Stimulated activated CD4-positive, alpha-beta T cell treated with anti-CD3 and anti-CD28 coated beads, TNF-alpha, amount 100 ng/mL, for 4 hours (primary cell): ENCODE data around the gene ANKRD65.

Experiments used
- DNase-seq, 3 experiments: peaks; one replicate each; pipeline ENCODE4 v3.0.0-alpha.2; 2020; ENCODE audit warnings: low read depth in 3 of 3

ANKRD65 gene

DNA sequence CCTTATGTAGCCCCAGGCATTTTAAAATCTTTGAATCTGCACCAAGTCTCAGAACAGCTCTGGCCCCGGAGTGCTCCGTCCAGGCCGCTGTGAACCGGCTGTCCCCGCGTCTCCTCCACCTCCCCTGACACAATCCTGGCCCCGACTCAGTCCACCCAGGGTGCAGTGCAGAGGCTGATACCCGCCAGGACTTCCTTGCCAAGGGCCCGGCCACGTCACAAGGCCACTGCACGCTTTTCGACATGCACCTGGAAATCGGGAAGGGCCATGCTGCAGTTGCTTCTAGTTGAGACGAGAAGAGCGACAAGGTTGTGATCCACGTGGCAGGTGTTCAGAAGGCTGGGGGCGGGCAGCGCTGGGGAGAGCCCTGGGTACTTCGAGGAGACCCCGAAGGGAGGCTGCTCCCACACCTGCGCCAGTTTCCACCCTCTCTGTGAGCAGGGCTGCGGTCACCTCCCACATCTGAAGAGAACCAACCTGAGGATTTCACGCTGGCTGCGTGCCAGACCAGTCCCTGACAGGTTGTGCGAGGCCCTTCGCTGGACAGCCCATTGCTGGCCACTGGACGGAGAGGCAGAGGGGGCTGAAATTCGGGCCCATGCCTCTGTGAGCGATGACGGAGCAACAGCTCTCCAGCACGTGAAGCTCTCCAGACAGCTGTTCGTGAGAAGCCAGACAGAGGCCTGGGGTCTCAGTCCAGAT lies 21.1 kb upstream of the ANKRD65 start:
- no peak for DNase-seq

DNA sequence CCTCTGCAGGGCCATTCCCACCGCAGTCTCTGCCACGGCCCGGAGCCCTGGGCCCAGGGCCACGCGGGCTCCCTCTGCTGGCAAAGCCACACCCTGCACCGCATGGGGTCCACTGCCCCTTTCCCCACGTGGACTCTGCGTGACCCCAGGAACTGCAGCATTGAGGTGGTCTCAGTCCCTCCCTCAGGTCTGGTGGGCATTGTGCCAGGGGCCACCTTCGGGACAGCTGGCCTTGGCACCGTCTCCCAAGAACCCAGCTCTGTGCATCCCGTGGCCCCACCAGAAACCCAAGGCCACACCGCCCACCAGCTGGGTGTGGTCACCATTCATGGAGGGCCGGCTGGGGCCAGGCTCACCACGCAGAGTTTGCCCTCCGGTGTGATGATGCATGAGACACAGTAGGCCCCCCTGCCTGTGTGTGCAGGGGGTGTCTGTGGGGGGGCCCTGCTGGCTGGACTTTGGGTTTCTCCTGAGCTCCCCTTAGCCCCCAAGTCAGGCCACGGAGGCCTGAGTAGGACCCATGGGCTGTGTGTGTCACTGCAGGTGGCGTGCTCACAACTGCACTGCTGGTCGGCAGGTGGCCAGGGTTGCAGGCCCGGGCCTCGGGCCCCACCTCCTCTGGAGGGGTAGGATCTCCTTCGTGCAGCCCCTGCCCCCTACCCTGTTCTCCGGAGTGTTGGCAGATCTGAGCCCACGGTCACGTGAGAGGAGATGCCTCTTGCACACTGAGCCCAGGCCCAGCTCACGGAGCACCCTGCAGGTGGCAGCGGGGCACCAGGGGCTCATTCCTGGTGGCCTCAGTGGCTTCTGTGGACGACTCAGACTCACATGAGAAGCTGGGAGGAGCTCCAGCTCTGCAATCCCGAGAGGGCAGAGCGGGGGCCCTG lies 20.2 kb upstream of the ANKRD65 start:
- DNase-seq: peak; percentile 25 to 37 (median 37)

DNA sequence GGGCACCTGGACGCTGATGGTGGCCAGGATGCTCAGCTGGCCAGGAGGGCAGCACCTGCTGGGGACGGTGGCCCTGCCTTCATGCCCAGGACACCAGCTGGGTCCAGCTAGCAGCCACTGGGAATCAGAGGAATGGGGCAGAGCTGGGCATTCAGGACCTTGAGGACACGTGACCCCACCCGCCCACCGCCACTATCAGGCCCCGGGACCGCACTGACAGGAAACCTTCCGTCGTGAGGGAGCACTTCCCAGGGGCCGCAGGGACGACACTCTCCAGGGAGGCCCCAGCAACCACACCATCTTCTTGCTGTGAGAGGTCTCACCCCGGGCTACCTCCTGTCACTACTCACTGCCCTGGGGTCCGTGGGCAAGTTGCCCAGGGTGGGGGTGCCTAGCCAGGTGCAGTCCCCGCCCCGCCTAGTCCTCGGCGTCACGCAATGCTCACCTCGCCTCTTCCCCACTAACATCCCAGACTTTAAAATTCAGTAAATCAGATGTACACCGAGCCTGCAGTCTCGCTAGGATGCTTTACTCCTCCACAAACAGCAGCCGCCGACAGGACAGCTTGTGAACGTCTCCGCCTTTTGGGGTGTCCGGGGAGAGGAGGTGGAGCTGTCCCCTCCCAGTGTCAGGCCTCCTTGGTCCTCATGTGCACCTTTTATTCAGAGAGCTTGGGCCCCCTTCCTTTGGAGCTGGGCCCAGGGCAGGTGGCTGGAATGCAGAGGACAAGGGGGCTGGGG lies 19.4 kb upstream of the ANKRD65 start:
- no peak for DNase-seq

DNA sequence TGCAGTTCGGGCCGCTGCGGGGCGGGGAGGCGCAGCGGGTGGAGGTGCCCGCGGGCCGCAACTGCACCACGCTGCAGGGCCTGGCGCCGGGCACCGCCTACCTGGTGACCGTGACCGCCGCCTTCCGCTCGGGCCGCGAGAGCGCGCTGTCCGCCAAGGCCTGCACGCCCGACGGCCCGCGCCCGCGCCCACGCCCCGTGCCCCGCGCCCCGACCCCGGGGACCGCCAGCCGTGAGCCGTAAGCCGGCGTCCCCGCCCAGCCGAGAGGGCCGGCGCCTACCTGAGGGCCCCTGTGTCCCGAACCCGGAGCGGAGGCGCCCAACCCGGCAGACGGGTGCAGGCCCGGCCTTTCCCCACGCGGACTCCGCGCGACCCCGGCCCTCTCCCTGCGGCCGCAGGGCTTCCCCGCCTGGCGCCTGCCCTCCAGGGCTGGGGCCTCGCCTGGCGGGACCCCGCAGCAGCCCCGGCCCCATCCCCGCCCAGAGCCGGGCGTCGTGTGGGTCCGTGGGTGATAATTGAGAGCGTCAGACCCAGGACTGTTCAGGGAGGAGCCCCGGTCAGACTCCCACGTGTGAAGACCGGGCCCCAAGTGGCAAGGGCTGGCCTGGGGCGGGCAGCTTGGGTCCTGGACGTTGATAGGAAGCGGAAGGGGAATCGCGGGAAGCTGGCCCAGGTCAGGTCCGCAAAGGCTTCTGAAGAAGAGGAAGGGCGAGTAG lies 18.6 kb upstream of the ANKRD65 start:
- DNase-seq: no peak

DNA sequence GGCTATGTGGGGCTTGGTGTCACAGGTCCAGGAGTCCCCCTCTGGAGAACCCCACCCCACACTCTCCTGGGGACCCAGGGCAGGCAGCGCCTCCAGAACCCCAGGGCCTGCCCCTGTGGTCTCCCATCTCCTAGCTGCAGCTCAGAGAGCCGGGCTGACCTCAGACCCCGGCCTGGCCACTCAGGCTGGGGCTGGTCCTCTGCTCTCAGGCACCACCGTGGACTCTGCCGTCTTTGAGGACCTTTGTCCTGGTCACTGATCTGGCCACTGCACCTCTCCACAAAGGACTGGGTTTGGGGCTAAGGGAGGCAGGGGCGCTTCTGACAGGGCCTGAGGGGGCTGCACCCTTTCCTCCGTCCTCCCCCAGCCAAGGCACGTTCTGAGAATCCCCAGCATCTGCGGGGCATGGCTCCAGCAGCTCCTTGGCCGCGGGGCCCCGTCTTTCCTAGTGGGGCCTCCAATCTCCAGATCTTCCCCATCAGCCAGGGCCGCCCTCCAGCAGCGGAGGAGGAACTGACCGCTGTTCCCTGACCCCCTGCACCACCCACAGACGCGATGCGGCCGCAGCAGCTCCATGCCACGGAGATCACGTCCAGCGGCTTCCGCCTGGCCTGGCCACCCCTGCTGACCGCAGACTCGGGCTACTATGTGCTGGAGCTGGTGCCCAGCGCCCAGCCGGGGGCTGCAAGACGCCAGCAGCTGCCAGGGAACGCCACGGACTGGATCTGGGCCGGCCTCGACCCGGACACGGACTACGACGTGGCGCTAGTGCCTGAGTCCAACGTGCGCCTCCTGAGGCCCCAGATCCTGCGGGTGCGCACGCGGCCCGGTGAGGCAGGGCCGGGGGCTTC lies 17.7 kb upstream of the ANKRD65 start:
- DNase-seq: no peak

DNA sequence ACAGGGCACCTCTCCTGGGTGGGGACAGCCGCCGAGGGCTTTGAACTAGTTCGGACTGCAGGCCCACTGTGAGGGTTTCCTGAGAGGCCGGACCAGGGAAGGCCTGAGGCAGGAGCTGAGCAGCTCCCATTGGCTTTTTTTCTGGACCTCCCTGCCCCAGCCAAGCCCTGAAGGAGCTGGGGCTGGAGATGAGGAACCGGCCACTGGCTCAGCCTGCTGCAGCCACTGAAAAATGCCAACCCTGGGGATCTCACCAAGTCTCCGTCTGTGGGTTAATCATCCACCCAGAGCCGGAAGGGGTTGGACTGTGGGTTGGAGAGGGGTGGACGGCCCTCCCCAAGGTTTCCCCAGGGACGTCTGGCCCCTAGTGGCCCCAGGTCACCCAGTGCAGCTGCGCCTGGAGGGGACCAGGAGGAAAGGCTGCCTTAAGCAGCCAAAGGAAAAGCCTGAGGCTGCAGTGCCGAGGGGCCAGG lies 16.9 kb upstream of the ANKRD65 start:
- DNase-seq: no peak

DNA sequence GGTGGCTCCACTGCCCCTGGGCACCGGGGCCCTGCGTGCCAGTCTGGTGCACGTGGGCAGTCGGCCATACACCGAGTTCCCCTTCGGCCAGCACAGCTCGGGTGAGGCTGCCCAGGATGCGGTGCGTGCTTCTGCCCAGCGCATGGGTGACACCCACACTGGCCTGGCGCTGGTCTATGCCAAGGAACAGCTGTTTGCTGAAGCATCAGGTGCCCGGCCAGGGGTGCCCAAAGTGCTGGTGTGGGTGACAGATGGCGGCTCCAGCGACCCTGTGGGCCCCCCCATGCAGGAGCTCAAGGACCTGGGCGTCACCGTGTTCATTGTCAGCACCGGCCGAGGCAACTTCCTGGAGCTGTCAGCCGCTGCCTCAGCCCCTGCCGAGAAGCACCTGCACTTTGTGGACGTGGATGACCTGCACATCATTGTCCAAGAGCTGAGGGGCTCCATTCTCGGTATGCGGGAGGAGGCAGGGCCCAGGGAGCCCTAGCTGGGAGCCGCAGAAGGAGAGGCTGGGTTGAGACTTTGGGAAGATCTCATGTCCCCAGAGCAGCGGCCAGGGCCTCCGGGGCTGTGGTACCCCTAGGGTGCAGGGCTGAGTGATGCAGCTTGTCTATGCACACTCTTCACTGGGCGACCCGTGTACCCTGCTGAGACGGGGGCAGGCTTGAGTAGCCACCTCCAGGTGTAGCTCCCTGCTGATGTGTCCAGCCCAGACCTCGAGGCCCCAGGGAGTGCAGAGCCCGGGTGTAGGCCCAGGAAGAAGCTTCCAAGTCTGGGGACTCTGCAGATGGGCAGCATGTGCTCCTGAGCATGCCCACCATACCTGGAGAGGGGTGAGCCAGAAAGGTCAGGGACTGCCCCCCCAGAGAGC lies 16.2 kb upstream of the ANKRD65 start:
- no peak for DNase-seq

DNA sequence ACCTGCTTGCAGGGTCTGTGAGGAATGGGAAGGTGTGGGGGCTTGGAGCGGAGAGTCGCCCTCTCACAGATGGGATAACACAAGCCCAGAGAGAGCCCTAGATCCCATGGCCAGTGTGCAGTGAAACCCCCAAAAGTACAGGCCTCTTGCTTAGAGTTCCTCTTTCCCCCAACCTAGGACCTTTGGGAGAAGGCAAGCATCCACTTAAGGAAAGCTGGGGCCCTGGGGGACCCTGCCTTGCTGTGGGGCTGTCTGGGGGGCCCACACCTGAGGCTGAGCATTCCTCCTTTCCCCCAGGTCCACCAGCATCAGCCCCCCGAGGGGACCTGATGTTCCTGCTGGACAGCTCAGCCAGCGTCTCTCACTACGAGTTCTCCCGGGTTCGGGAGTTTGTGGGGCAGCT lies 15.6 kb upstream of the ANKRD65 start:
- DNase-seq: no peak

DNA sequence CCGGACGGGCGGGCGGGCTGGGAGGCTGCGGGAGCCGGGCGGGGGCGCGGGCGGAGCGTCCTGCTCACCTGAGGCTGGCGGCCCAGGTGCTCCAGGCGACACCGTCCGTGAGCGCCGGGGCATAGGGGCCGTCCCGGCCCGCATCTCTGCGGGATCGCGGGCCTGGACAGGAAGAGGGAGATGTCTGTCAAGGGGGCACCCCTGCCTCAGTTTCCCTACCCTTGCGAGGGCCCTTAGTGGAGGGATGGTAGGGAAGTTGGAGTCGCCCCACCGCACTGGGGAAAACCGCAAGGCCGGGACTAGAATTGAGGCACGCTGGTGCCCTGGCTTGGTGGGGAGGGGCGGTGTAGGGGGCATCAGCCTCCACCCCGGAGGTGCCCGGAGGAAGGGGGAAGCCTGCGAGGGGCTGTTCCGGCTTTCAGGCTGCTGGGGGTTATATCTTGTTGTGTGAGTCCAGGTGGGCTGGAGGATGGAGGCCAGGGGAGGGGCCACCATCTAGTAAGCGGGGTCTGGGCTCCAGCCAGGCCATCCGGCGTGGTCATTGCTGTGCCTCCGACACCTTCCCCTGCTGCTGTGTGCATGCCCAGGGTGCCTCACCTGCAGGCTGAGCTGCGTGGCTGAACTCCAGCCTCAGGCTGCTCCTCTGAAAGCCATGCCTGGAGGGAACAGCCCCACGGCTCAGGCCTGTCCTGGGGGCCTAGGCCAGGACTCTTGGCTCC lies 15.0 kb upstream of the ANKRD65 start:
- DNase-seq: no peak

DNA sequence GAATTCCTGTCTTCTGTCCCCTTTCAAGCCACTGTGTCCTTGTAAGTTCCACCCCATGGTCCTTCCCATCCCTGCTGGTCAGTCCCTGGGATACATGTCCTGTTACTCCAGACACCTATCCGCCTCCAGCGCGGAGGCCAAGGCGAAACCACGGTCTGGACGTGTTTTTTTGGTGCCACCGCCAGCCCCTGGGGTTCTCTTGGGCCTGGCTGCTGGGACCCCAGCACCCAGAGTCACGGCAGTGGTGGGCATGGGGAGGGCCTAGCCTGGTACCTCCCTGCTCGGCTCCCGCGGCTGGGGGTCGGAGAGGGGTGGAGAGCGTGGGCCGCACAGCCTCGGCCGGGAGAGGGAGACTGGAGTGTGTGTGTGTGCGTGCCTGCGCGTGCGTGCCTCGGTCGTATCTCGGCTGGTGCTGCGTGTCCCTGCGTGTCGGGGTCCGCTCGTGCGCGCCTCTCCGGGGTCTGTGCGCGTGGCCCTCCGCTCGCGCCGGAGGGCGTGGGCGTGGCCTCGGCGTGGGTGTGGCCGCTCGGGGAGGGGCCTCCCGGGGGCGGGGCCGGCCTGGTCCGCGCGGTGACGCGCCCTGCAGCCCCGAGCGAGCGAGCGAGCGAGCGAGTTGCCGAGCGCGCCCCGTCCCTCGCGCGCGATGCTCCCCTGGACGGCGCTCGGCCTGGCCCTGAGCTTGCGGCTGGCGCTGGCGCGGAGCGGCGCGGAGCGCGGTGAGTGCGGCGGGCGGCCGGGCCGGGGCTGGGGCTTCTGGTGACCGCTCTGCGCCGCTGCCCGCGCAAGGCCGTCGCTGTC lies 14.2 kb upstream of the ANKRD65 start, which contains the start of gene VWA1:
Gene VWA1 (plus strand): TSS at position 585 of the 798 bp plus-strand sequence. CDS start 59 bp downstream, at position 644.
- peak; percentile 30 to 56 (median 43) for DNase-seq

DNA sequence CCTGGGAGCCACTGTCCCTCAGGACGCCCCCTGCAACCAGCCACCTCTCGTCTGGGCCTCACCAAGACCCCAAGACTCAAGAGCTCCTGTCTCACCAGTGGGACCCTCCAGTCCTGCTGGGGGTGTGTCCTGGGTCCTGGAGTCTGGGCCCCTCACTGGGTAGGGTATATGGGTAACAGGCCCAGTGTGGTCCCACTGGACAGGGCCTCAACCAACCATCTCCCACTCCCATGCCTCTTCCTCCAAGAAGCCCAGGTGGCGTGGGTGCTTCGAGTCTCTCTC lies 13.7 kb upstream of the ANKRD65 start:
- no peak for DNase-seq

DNA sequence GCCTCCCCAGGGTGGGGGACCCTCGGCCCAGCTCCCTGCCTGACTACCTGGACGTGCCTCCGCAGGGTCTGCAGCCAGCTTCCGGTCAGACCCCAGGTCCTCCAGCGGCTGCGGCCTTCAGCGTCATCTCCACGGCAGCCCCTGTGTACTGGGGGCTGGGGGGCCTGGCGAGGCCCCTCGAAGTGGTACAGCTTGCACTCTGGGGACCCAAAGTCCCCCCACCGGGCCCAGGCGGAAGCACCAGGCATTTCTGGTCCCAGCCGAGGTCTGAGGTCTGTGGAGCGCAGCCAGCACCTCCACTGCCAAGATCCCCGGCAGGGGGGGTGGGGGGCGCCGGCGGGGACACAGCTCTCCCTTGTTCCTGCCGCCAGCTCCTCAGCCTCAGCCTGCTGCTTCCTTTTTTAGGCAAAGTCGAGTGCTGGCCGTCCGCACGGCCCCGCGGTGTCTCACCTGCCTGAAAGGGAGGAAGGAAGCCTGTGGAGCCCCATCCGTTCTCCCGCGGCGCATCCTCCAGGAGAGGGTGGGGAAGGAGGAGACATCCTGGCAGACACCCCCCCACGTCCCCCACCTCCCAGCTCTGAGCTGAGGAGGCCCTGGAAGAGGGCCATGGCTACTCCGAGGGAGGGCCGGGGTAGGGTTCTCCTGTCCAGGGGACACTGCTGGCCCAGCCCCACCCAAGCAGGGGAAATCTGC lies 13.2 kb upstream of the ANKRD65 start:
- DNase-seq: no peak

DNA sequence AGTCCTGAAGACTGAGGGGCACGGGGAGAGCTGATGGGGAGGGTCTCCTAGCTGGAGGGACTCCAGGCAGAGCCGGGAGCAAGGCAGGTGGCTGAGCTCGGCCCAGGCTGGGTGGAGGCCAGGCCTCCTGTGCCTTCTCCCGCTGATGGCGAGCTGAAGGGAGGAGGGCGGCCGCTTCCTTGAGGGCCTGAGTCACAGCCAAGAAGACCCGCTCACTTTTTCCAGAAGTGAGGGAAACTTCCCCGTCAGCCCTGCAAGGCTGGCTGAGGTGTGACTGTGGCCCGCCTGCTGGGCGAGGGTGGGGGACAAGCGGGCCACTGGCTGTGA lies 12.7 kb upstream of the ANKRD65 start:
- peak; percentile 23 to 32 (median 24) for DNase-seq

DNA sequence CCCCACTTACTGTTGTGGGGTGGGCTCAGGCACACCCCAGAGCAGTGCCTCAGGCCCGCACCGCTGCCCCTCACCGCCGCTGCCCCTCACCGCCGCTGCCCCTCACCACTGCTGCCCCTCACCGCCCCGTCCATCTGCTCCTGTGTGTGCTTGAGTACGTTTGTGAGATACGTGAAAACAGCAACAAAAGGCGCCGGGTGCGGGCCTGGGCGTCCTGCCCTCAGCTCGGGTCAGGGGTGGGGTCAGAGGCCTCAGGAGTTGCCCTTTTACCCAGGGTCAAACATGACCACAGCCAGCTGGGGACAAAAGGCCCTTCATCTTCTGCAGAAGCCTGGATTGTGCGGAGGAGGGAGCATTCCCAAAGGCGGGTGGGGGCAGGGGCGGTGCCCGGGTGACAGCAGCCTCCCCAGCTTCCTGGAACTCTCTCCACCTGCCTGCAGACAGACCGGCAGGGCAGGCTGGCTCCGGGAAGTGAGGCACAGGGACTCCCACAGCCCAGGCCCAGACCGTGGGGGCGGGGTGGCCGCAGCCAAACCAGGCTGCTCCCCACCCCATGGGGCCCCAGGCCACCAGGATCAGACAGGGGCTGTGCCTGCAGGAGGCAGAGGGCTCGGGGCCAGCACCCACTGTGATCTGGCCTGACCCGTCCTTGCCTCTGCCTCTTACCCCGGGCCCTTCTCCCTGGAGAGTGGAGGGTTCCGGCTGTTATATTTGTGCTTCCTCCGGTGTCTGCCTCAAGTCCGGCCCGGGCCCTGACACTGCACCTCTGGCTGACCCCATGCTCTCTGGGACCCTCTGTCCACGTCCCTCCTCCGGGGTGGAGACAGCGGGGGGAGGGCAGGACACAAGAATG lies 12.1 kb upstream of the ANKRD65 start:
- no peak for DNase-seq

DNA sequence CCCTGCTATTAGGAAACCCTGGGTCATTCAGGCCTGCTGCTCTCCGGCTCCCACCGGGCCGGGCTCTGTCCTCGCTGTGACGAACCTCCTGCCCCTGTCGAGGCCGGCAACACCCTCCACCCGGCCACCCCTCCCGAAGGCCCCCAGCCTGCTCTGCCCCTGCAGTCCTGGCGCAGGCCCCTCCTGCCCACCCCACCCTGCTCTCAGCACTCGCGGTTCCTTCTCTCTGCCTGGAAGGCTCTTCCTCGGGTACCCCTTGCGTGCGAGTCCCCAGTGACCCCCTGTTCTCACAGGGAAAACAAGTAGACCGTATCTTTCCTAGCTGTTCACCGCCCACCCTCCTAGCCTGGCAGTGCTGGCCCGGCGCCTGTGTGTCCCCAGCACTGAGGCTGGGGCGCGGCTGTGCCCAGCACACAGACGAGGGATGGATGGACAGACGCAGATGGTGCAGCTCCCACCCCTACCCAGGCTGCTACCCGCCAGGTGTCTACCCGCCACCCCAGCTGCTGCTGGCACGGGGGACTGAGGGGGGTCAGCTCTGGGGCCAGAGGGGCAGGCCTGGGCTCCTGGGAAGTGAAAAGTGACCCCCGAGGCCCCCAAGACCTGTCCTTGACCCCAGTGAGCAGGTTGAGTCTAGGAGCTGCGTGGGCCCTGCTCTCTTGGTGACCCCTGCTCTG lies 11.3 kb upstream of the ANKRD65 start:
- DNase-seq: no peak

DNA sequence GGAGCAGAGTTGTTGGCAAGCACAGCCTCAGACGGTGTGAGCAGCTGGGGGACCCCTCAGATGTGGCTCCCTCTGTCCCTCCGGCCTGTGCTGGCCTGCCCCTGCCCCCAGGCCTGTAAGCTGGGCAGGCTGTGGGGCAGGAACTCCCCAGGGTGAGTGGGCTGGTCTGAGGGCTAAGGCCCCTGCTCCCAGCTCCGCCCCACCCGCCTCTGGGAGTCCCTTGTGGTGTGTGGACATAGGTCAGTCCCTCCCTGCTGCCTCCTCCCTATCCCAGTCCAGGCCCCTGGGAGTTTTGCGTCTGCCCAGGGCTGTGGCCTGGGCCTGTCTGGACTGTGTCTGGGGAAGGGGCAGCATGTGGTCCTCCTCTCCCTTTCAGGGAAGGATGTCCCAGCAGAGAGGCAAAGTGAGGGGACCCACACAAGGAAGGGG lies 10.8 kb upstream of the ANKRD65 start:
- DNase-seq: no peak
